HG02938 (cell line): Measurements from ENCODE around the gene CDC42BPA.
"Not testable (repeated sequence)": the region's sequence is repeated elsewhere in the genome, so short reads cannot be mapped to it uniquely, and the experiment has no call there.

Experiments used
- ATAC-seq: cut with Tn5 transposase; IDR thresholded peaks from one replicate; pipeline ENCODE4 v1.9.1; 2021; ENCODE audit warnings: mild to moderate bottlenecking, moderate library complexity; ENCODE audit not compliant: unreplicated experiment

CDC42BPA gene

GRCh38 chr1:227308367-227309336, 9.6 kb downstream of the CDC42BPA start:
- no peak for ATAC-seq

DNA sequence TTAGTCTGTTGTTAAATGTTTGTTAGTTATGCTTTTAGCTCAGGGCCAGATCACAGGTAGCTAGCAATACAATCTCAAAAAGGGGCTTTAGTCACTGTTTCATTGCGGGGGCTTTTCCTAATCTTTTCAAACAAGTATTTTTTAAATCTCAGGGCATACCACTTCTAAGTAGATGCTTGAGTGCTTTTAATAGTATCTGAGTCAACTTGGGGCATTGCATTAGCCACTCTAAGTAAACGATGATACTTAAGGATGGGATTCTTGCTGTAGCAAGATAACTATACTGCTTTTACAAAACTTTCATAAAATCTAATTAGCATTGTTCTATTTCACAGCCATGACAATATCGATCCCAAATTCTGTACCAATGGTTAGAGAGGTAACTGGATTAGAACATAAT, 11.6 kb downstream of the CDC42BPA start:
- ATAC-seq, result no peak

DNA sequence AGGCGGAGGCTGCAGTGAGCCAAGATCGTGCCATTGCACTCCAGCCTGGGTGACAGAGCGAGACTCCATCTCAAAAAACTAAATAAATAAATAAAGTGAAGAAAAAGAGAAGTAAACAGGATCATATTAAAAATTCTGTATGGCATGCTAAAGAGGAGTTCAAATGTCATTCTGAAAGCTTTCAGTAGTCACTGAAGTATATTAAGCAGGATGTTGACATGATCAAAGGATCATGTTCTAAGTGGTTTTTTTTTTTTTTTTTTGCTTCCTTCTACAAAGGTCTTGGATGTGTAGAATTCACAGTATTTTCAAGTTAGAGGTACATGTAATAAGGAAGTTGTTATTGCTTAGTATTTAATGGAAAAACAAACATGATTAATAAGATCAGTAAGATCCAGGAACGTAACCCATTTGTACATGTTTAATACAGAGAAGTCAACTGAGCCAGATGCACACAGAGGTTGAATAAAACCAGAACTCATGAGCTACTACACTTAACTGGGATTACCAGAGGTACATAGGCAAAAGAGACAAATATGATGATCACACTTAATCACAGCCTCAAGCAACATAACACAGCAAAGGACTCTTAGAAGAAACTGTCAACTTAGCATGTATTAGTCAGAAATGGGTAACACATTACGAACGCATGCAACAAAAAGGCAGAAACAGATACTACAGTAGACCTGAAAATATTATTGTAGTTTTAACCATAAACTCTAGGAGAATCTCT, 12.2 kb downstream of the CDC42BPA start:
- ATAC-seq, result no peak

GRCh38 chr1:227304665-227305064, 13.6 kb downstream of the CDC42BPA start:
- no peak for ATAC-seq

GRCh38 chr1:227303662-227304061, 14.6 kb downstream of the CDC42BPA start:
- no peak for ATAC-seq

- no peak for ATAC-seq
Measured at GRCh38 chr1:227300682-227301081, 17.6 kb downstream of the CDC42BPA start.

DNA sequence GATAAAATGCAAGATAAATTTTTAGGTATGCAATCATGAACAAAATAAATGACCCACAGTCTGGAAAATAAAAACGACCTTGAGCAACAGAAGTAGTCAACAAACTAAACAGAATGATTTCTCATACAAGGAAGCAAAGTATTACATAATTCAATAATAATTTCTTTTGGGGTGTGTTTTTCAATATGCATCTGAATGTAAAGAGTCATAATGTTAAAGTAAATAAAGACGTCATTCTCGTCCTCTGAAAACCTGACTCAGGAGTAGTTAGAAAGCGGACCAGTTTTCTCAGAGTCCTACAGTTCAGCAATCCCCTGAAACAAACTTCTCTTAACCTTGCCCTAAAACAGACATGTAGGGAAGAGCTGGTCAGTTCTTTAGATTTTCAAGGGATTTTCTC, 18.6 kb downstream of the CDC42BPA start:
- ATAC-seq, result no peak

GRCh38 chr1:227299241-227299627, 19.1 kb downstream of the CDC42BPA start:
- ATAC-seq, result no peak

GRCh38 chr1:227298512-227299240, 19.6 kb downstream of the CDC42BPA start:
- ATAC-seq, result no peak

- ATAC-seq, result no peak
Measured at GRCh38 chr1:227297073-227297793, 21.1 kb downstream of the CDC42BPA start.

- no peak for ATAC-seq
Measured at GRCh38 chr1:227295609-227296008, 22.7 kb downstream of the CDC42BPA start.

- ATAC-seq, result no peak
Measured at GRCh38 chr1:227285745-227286144, 32.5 kb downstream of the CDC42BPA start.

GRCh38 chr1:227281371-227281770, 36.9 kb downstream of the CDC42BPA start:
- ATAC-seq, result no peak

- no peak for ATAC-seq
Measured at GRCh38 chr1:227280836-227281235, 37.5 kb downstream of the CDC42BPA start.

DNA sequence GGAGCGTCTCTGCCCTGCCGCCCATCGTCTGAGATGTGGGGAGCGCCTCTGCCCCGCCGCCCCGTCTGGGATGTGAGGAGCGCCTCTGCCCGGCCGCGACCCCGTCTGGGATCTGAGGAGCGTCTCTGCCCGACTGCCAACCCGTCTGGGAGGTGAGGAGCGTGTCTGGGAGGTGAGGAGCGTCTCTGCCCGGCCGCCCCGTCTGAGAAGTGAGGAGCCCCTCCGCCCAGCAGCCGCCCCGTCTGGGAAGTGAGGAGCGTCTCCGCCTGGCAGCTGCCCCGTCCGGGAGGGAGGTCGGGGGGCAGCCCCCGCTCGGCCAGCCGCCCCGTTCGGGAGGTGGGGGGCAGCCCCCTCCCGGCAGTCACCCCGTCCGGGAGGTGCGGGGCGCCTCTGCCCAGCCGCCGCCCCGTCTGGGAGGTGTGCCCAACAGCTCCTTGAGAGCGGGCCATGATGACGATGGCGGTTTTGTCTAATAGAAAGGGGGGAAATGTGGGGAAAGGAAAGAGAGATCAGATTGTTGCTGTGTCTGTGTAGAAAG, 42.1 kb downstream of the CDC42BPA start:
- not testable (repeated sequence) for ATAC-seq

DNA sequence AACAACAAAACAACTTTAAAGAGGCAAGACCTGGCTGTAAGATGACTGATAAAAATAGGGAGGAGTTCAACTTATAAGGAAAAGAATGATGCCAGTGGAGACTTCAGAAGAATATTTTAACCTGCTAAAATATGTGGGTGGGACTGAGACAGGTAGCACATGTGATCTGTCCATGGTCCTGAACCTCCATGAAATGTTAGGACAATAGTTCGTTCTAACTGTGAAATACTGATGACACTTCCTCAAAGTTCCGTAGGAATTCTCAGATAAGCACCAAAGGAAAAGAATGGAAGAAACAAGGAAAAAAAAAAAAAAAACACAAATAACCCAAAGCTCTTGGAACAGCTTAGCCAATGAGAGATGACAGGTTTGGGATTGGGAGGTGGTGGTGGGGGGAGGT, 44.7 kb downstream of the CDC42BPA start:
- no peak for ATAC-seq

DNA sequence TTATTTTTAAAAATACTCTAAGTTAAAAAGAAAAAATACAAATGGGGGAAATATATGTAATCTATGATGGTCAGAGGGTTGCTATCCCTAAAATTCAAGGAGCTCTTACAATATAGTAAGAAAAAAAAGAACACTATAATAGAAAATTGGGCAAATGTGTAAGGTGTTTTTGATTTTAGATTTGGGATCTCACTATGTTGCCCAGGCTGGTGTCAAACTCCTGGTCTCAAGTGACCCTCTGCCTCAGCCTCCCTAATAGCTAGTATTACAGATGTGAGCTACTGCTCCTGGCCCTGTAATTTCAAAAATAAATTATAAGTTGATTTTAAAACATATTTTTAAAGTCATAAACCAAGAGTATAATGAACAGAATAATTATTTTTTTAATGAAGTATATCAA, 45.9 kb downstream of the CDC42BPA start:
- ATAC-seq, result no peak

DNA sequence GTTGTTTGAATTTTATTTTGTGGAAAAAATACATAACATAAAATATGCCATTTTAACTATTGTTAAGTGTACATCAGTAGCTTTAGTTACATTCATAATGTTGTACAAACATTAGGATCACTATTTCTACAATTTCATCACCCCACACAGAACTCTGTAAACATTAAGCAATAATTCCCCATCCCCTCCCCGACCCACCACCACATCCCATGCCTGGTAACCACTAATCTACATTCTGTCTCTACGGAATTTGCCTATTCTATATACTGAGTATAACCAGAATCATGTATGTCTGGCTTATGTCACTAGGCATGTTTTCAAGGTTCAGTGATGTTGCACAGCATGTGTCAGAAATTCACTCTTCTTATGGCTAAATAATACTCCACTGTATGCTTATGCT, 47.7 kb downstream of the CDC42BPA start:
- no peak for ATAC-seq

DNA sequence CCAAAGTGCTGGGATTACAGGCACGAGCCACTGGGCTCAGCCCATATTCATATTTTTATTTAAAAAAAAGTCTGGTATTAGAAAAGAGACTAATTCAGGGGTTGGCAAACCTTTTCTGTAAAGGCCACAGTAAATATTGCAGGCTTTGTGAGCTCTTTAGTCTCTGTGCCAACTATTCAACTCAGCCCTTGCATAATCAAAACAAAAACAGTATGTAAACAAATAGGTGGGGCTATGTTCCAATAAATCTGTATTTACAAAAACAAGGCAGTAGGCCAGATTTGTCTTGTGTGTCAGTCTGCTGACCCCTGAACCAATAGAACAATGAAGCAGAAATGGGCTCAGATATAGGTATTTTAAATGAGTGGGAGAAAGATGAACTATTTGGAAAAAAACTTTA, 49.3 kb downstream of the CDC42BPA start:
- no peak for ATAC-seq

DNA sequence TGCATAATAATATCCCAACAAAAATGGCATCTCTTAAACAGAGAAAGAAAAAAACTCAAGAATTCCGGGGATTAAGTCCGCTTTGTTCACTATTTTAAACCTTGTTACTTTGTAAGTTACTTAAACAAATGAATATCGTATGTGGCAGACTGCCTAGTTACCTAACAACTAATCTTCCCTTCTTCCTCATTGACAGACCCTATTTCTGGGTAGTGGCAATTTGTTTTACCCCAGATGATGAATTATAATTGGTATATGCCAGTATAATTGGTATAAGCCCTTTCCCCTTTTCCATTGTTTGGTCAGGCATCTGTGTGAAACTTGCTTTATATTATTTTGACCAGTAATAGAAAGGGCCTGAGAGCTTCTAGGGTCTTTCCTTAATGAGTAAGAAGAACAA, 52.4 kb downstream of the CDC42BPA start:
- no peak for ATAC-seq
